Astrocyte (in vitro differentiated cells and primary cell): Measurements from ENCODE around the gene CLSTN3.

Source experiments
- EZH2 ChIP-seq: IDR thresholded peaks from 2 replicates; pipeline ENCODE4 v1.6.1; 2012; ENCODE audit warnings: mild to moderate bottlenecking, low read length, inconsistent platforms; ENCODE audit not compliant: insufficient read depth
- TF ChIP-seq, protein P1 (sequence below): IDR thresholded peaks from 2 replicates; pipeline ENCODE4 v1.5.1; 2011; ENCODE audit warnings: low read depth, mild to moderate bottlenecking, inconsistent platforms, low read length, moderate library complexity; ENCODE audit not compliant: insufficient read depth

DNA sequence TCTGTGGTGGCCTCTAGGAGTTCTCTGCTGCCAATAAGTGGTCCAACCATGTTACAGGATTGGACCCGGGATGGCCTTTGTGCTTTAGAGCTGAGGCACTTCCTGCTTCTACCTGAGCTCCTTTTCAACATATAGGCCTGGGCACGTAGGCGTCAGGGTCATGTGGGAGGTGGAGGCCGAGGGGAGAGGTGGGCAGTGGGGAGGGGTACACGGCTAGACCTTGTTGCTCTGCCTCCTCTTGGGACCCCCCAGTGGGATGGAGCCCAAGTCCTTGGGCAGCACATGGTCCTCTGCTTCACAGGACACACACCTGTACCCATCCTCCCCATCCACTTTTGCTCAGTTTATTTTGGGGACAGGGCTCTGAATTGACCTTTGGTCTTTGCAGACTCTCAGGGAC lies 8.8 kb upstream of the CLSTN3 start:
- TF ChIP-seq, protein P1, sequence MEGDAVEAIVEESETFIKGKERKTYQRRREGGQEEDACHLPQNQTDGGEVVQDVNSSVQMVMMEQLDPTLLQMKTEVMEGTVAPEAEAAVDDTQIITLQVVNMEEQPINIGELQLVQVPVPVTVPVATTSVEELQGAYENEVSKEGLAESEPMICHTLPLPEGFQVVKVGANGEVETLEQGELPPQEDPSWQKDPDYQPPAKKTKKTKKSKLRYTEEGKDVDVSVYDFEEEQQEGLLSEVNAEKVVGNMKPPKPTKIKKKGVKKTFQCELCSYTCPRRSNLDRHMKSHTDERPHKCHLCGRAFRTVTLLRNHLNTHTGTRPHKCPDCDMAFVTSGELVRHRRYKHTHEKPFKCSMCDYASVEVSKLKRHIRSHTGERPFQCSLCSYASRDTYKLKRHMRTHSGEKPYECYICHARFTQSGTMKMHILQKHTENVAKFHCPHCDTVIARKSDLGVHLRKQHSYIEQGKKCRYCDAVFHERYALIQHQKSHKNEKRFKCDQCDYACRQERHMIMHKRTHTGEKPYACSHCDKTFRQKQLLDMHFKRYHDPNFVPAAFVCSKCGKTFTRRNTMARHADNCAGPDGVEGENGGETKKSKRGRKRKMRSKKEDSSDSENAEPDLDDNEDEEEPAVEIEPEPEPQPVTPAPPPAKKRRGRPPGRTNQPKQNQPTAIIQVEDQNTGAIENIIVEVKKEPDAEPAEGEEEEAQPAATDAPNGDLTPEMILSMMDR: no peak
- no peak for TF ChIP-seq EZH2
